HepG2 (cell line): ENCODE measurements around the gene CDT1. TPM values are rescaled to one million over a fixed set of nuclear protein-coding genes. Genes with fewer than 3 reads are reported as not detected.

ENCODE experiments used
- ADNP ChIP-seq: sonication (generic); formaldehyde crosslinking; IDR thresholded peaks from 2 replicates; pipeline ENCODE4 v1.4.0; 2020; ENCODE audit warnings: missing genetic modification reagents
- AKAP8 ChIP-seq: sonication (generic); formaldehyde crosslinking; IDR thresholded peaks from 2 replicates; pipeline ENCODE4 v1.5.1; 2020; ENCODE audit warnings: mild to moderate bottlenecking, missing genetic modification reagents
- CBFB ChIP-seq: sonication (generic); formaldehyde crosslinking; IDR thresholded peaks from 2 replicates; pipeline ENCODE4 v1.4.0; 2020; ENCODE audit warnings: missing genetic modification reagents
- CENPT ChIP-seq: sonication (generic); formaldehyde crosslinking; IDR thresholded peaks from 2 replicates; pipeline ENCODE4 v1.8.0; 2022; ENCODE audit warnings: low read depth, mild to moderate bottlenecking, moderate library complexity, missing genetic modification reagents
- MAFF ChIP-seq: IDR thresholded peaks from 2 replicates; pipeline ENCODE4 v1.6.1; 2011; ENCODE audit warnings: low read depth, low read length, improper control_type of control experiment
- MAZ ChIP-seq, 2 experiments: sonication (generic) in 1 of 2; formaldehyde crosslinking in 1 of 2; IDR thresholded peaks; 2 replicates each; pipeline versions ENCODE4 v1.5.0 to v1.6.1; 2012 to 2020; ENCODE audit warnings: low read depth in 2 of 2, mild to moderate bottlenecking in 2 of 2, borderline replicate concordance in 1 of 2, improper control_type of control experiment in 1 of 2, low read length in 1 of 2, missing genetic modification reagents in 1 of 2, moderate library complexity in 1 of 2
- MED1 ChIP-seq: sonication (generic); formaldehyde crosslinking; IDR thresholded peaks from 2 replicates; pipeline ENCODE4 v1.4.0; 2020; ENCODE audit warnings: missing genetic modification reagents
- MIER3 ChIP-seq: IDR thresholded peaks from 2 replicates; pipeline ENCODE4 v1.6.1; 2016; ENCODE audit warnings: missing compliant biosample characterization, borderline replicate concordance
- MTA3 ChIP-seq: sonication (generic); formaldehyde crosslinking; IDR thresholded peaks from 2 replicates; pipeline ENCODE4 v1.4.0; 2020; ENCODE audit warnings: missing genetic modification reagents
- MTF2 ChIP-seq: sonication (generic); formaldehyde crosslinking; IDR thresholded peaks from 2 replicates; pipeline ENCODE4 v1.5.0; 2020; ENCODE audit warnings: missing genetic modification reagents, borderline replicate concordance
- MYC ChIP-seq: sonication (generic); formaldehyde crosslinking; IDR thresholded peaks from 2 replicates; pipeline ENCODE4 v1.9.0; 2021; ENCODE audit warnings: missing genetic modification reagents, borderline replicate concordance
- NFAT5 ChIP-seq: sonication (generic); formaldehyde crosslinking; IDR thresholded peaks from 2 replicates; pipeline ENCODE4 v1.4.0; 2020; ENCODE audit warnings: missing genetic modification reagents
- NFATC3 ChIP-seq: sonication (generic); formaldehyde crosslinking; IDR thresholded peaks from 2 replicates; pipeline ENCODE4 v1.5.1; 2020; ENCODE audit warnings: mild to moderate bottlenecking, missing genetic modification reagents
- TEAD3 ChIP-seq: optimal IDR thresholded peaks from 2 replicates; pipeline ENCODE3; 2016; ENCODE audit warnings: borderline replicate concordance
- YEATS2 ChIP-seq: sonication (generic); formaldehyde crosslinking; IDR thresholded peaks from 2 replicates; pipeline ENCODE4 v1.4.0; 2020; ENCODE audit warnings: missing genetic modification reagents, borderline replicate concordance
- ZBTB7B ChIP-seq: sonication (generic); formaldehyde crosslinking; IDR thresholded peaks from 2 replicates; pipeline ENCODE4 v1.4.0; 2020; ENCODE audit warnings: missing genetic modification reagents
- ZBTB8A ChIP-seq: sonication (generic); formaldehyde crosslinking; IDR thresholded peaks from 2 replicates; pipeline ENCODE4 v1.4.0; 2020; ENCODE audit warnings: mild to moderate bottlenecking, low read depth, missing genetic modification reagents, borderline replicate concordance
- ZFAT ChIP-seq: sonication (generic); formaldehyde crosslinking; conservative IDR thresholded peaks from 2 replicates; pipeline ENCODE4 v1.8.1; 2023; ENCODE audit warnings: missing genetic modification reagents, inconsistent platforms
- ZFP62 ChIP-seq: sonication (generic); formaldehyde crosslinking; IDR thresholded peaks from 2 replicates; pipeline ENCODE4 v1.4.0; 2020; ENCODE audit warnings: missing genetic modification reagents
- ZMYM4 ChIP-seq: sonication (generic); formaldehyde crosslinking; IDR thresholded peaks from 2 replicates; pipeline ENCODE4 v1.8.1; 2023; ENCODE audit warnings: mild to moderate bottlenecking, missing genetic modification reagents
- ZNF280B ChIP-seq: sonication (generic); formaldehyde crosslinking; IDR thresholded peaks from 2 replicates; pipeline ENCODE4 v1.5.0; 2020; ENCODE audit warnings: missing genetic modification reagents, mild to moderate bottlenecking, borderline replicate concordance
- ZNF33A ChIP-seq: sonication (generic); formaldehyde crosslinking; IDR thresholded peaks from 2 replicates; pipeline ENCODE4 v1.5.1; 2020; ENCODE audit warnings: missing genetic modification reagents, mild to moderate bottlenecking, moderate library complexity, borderline replicate concordance
- ZNF432 ChIP-seq: sonication (generic); formaldehyde crosslinking; IDR thresholded peaks from 2 replicates; pipeline ENCODE4 v1.5.0; 2020; ENCODE audit warnings: missing genetic modification reagents, mild to moderate bottlenecking, borderline replicate concordance
- ZNF510 ChIP-seq: sonication (generic); formaldehyde crosslinking; IDR thresholded peaks from 2 replicates; pipeline ENCODE4 v1.4.0; 2020; ENCODE audit warnings: low read depth, mild to moderate bottlenecking, missing genetic modification reagents
- ZNF616 ChIP-seq: sonication (generic); formaldehyde crosslinking; IDR thresholded peaks from 2 replicates; pipeline ENCODE4 v1.5.0; 2020; ENCODE audit warnings: low read depth, mild to moderate bottlenecking, missing genetic modification reagents
- polyA plus RNA-seq, 8 experiments: library from polyadenylated mRNA; depleted of rRNA in 3 of 8; stranded (reverse) in 7 of 8; unstranded in 1 of 8; fragments of >200 nt; fragmentation: Illumina TruSeq in 4 of 8; extraction: Trizol in 4 of 8; gene quantifications; 2 replicates each; pipeline versions ENCODE4 v1.2.1 to v1.2.3, GENCODE V29; 2011 to 2016; ENCODE audit warnings: low read depth in 4 of 8, missing spikeins in 1 of 8, mixed read lengths in 1 of 8; ENCODE audit not compliant: insufficient read depth in 1 of 8
- total RNA-seq, 5 experiments: library from RNA; depleted of rRNA; stranded (reverse); fragments of >200 nt; fragmentation: Illumina TruSeq; extraction: Trizol; gene quantifications; 2 replicates each; pipeline ENCODE4 v1.2.3, GENCODE V29; 2016; ENCODE audit warnings: low read depth in 1 of 5

CDT1 gene
- total and polyA plus RNA-seq, 2 of the 13 experiments (the other 11 are each of a cell fraction or from before 2014, with no cell fraction given): 23.1 to 23.8 TPM

- no peak for TF ChIP-seq NFAT5 (CRISPR knock-in tag)
- TF ChIP-seq ZNF280B: peak; percentile 76
- no peak for TF ChIP-seq ADNP (CRISPR knock-in tag)
- peak; percentile 30; the same call in 1 of the 2 replicates for TF ChIP-seq CENPT
- peak; percentile 36 for TF ChIP-seq TEAD3
- no peak for TF ChIP-seq YEATS2 (CRISPR knock-in tag)
- no peak for TF ChIP-seq ZNF432 (CRISPR knock-in tag)
- TF ChIP-seq ZNF616: no peak
- TF ChIP-seq AKAP8: 0 out of 2 replicates have a peak, but pooled peaks have one; percentile 45
- TF ChIP-seq ZFAT (CRISPR knock-in tag): no peak
- no peak for TF ChIP-seq ZFP62 (CRISPR knock-in tag)
- no peak for TF ChIP-seq MTA3 (CRISPR knock-in tag)
- no peak for TF ChIP-seq MTF2
- TF ChIP-seq MED1 (CRISPR knock-in tag): no peak
- TF ChIP-seq MAFF: peak; percentile 59; the same call in 1 of the 2 replicates
- no peak for TF ChIP-seq ZNF33A (CRISPR knock-in tag)
- no peak for TF ChIP-seq ZNF510 (CRISPR knock-in tag)
- TF ChIP-seq CBFB (CRISPR knock-in tag): 0 out of 2 replicates have a peak, but pooled peaks have one; percentile 66
- TF ChIP-seq MYC: peak; percentile 43; the same call in 1 of the 2 replicates
- TF ChIP-seq ZBTB8A (CRISPR knock-in tag): no peak
- TF ChIP-seq MIER3 (CRISPR knock-in tag): no peak
- no peak for TF ChIP-seq NFATC3 (CRISPR knock-in tag)
- peak; percentile 50; the same call in 1 of the 2 replicates for TF ChIP-seq MAZ (IDR thresholded peaks at IDR 0.05; ENCODE audit: borderline replicate concordance, low read depth, low read length)
- no peak for TF ChIP-seq MAZ (CRISPR knock-in tag; IDR thresholded peaks at IDR 0.05; ENCODE audit: low read depth)
- no peak for TF ChIP-seq ZBTB7B (CRISPR knock-in tag)
- no peak for TF ChIP-seq ZMYM4 (CRISPR knock-in tag)
Measured at GRCh38 chr16:88815901-88816589, 12.5 kb downstream of the CDT1 start (continued).
